Thyroid gland (tissue), 4 donors: ENCODE results near the gene OR10A5. TPM values are rescaled to one million over a fixed set of nuclear protein-coding genes. Genes with fewer than 3 reads are reported as not detected.

Experiments used
- DNase-seq, 2 donors: peaks; one replicate each; pipeline ENCODE4 v3.0.0-alpha.2; 2019
- H3K27ac ChIP-seq, 3 donors: fragments of 200-600 bp; sonication (generic); 1 replicate in 2 of 3; 2 replicates in 1 of 3; pipeline ENCODE4 v1.5.1; 2016 to 2019; ENCODE audit warnings: mild to moderate bottlenecking in 1 of 3, moderate library complexity in 1 of 3
- H3K27me3 ChIP-seq: fragments of 200-600 bp; sonication (generic); one replicate; pipeline ENCODE4 v1.5.1; 2019
- H3K36me3 ChIP-seq, 2 donors: fragments of 200-600 bp; sonication (generic); one replicate each; pipeline ENCODE4 v1.5.1; 2016 to 2019
- H3K4me1 ChIP-seq, 2 donors: fragments of 200-600 bp; sonication (generic); one replicate each; pipeline ENCODE4 v1.5.1; 2017 to 2019
- H3K4me3 ChIP-seq, 3 donors: fragments of 200-600 bp; sonication (generic); replicated peaks in 1 of 3; 1 replicate in 2 of 3; 2 replicates in 1 of 3; pipeline ENCODE4 v1.5.1; 2016; ENCODE audit warnings: mild to moderate bottlenecking in 1 of 3
- H3K9me3 ChIP-seq: fragments of 200-600 bp; sonication (generic); one replicate; pipeline ENCODE4 v1.5.1; 2017
- POLR2A ChIP-seq, 2 donors: fragments of 450-650 bp; IDR thresholded peaks; one replicate each; pipeline ENCODE4 v1.6.1; 2017; ENCODE audit warnings: antibody characterized with exemption in 2 of 2, mild to moderate bottlenecking in 2 of 2, moderate library complexity in 1 of 2
- WGBS, 2 donors: methylation state at CpG; one replicate each; pipeline ENCODE4 v1.1.5; 2017; 5-methylcytosine and 5-hydroxymethylcytosine counted together
- intact Hi-C: fragments of 100-400 bp; cut with DNase I; formaldehyde crosslinking; loops from one replicate; pipeline ENCODE4 v1.15.1; 2023
- total RNA-seq, 4 donors: library from RNA; depleted of rRNA; stranded (reverse); fragments of >200 nt; gene quantifications; one replicate each; pipeline ENCODE4 v1.2.3, GENCODE V29; 2016
- TF ChIP-seq, protein P1 (sequence below), 6 experiments: fragments of 200-600 bp in 3 of 6; fragments of 450-650 bp in 3 of 6; sonication (generic) in 3 of 6; IDR thresholded peaks; one replicate each; pipeline ENCODE4 v1.5.1; 2016 to 2019; ENCODE audit warnings: antibody characterized with exemption in 6 of 6, mild to moderate bottlenecking in 2 of 6, inconsistent platforms in 1 of 6, moderate library complexity in 1 of 6

Gene OR10A5
- total RNA-seq, 4 donors from 2014 or later, result not detected

DNA sequence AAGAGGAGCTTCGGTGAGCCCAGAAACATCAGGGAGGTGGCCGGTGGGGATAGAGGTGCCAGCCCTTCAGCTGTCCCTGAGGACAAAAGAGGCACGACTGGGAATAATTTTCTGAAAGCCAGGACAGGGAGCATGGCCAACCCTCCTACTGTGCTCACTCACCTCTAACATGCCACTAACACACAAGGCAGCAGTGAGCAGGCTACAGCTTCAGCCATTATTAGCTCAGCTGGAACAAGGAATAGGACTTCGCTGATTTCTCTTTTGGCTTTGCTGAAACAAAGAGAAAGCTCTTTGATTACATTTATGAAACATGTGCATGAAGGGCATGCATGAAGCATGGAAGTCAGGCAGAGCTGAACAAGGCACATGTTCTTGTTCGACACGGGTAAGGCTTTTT is 12.1 kb upstream of the OR10A5 start:
- Histone ChIP-seq H3K36me3 (no peaks in the 10 kb centered on the region), H3K27ac (no peak overlapping the region), H3K4me3 (no peak overlapping the region), H3K4me1 (no peaks in the 10 kb centered on the region), H3K27me3 (no peaks in the 10 kb centered on the region), H3K9me3 (no peaks in the 10 kb centered on the region)
- TF ChIP-seq POLR2A (IDR thresholded peaks at IDR 0.05), result no peak
- TF ChIP-seq, protein P1, sequence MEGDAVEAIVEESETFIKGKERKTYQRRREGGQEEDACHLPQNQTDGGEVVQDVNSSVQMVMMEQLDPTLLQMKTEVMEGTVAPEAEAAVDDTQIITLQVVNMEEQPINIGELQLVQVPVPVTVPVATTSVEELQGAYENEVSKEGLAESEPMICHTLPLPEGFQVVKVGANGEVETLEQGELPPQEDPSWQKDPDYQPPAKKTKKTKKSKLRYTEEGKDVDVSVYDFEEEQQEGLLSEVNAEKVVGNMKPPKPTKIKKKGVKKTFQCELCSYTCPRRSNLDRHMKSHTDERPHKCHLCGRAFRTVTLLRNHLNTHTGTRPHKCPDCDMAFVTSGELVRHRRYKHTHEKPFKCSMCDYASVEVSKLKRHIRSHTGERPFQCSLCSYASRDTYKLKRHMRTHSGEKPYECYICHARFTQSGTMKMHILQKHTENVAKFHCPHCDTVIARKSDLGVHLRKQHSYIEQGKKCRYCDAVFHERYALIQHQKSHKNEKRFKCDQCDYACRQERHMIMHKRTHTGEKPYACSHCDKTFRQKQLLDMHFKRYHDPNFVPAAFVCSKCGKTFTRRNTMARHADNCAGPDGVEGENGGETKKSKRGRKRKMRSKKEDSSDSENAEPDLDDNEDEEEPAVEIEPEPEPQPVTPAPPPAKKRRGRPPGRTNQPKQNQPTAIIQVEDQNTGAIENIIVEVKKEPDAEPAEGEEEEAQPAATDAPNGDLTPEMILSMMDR (IDR thresholded peaks at IDR 0.05), result no peak
- 74 to 78% methylated on average over 6 of the region's 6 CpGs for WGBS, 2 donors
- intact Hi-C loops, result no loop called here
- DNase-seq, result no peak

DNA sequence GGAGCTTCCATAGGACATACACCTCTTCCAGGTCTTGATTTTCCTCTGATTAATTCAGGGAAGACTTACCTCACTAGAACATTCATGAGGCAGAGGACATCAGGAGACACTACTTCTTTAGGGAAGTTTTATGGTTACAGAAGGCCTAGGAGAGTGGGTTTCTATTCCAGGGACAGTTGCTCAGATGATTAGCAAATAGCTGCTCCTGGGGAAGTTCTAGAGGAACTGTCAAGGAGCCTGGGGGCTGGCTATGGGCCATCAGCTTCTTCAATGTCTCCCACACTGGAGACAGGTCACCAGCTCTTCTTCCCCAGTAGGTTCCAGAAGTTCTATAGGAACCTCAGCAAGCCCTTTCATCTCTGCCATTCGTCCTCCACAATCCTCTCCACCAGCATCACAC is 11.5 kb upstream of the OR10A5 start:
- H3K4me1 ChIP-seq, result no peaks in the 10 kb centered on the region
- no peaks in the 10 kb centered on the region for H3K27me3 ChIP-seq
- no peak overlapping the region for H3K4me3 ChIP-seq
- intact Hi-C loops, result no loop called here
- no peak for DNase-seq
- H3K9me3 ChIP-seq, result no peaks in the 10 kb centered on the region
- H3K36me3 ChIP-seq, result no peaks in the 10 kb centered on the region
- TF ChIP-seq, protein P1 (IDR thresholded peaks at IDR 0.05), result no peak
- TF ChIP-seq POLR2A (IDR thresholded peaks at IDR 0.05), result no peak
- H3K27ac ChIP-seq, result no peak overlapping the region
- WGBS, 2 donors, result 77 to 78% methylated on average over 1 of the region's 1 CpG

DNA sequence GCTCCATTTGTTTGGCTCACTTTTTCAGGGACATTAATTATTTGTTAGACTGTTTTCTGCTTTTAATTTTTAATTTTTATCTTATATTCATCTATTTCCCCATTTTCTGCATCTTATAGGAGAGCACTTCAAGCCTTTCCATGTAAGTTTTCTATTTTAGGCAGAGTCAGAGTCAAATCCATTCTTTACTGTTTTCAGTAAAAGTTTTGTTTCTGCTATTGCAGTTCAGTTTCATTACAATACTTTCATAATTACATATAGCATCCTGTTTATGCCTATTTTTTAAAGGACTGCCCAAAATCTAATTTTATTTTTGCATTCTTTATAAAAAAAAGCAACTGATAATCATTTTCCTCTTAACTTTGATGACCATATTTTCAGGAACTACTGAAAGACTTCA is 3.8 kb upstream of the OR10A5 start:
- intact Hi-C loops, result no loop called here
- TF ChIP-seq POLR2A (IDR thresholded peaks at IDR 0.05), result no peak
- TF ChIP-seq, protein P1 (IDR thresholded peaks at IDR 0.05), result no peak
- Histone ChIP-seq H3K4me3 (no peak overlapping the region), H3K4me1 (no peaks in the 10 kb centered on the region), H3K27ac (no peak overlapping the region), H3K36me3 (no peaks in the 10 kb centered on the region), H3K27me3 (no peaks in the 10 kb centered on the region), H3K9me3 (no peaks in the 10 kb centered on the region)
- DNase-seq, result no peak

DNA sequence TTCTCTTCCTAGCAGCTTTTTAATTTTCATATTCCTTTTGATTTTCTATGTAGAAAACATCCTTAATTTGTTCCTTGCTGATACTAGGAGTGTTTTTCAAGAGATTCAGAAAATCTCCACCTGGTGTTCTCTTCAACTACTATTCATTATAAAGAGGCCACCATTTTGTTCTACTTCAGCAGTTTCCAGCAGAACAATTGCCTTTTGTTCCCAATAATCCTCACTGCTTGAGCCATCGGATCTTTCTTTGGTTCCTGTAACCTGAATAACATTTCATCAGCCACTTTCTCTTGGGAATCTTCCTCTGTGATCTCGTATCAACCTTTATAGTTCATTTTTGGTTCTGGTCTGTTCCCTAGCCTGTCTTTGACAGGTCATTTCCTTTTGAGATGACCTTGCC is 1.8 kb upstream of the OR10A5 start:
- DNase-seq, result no peak
- H3K36me3 ChIP-seq, result no peaks in the 10 kb centered on the region
- no peaks in the 10 kb centered on the region for H3K27me3 ChIP-seq
- no peaks in the 10 kb centered on the region for H3K4me1 ChIP-seq
- no peak overlapping the region for H3K4me3 ChIP-seq
- H3K9me3 ChIP-seq, result no peaks in the 10 kb centered on the region
- TF ChIP-seq, protein P1 (IDR thresholded peaks at IDR 0.05), result no peak
- TF ChIP-seq POLR2A (IDR thresholded peaks at IDR 0.05), result no peak
- intact Hi-C loops, result no loop called here
- H3K27ac ChIP-seq, result no peak overlapping the region
- 47 to 55% methylated on average over 2 of the region's 2 CpGs for WGBS, 2 donors

DNA sequence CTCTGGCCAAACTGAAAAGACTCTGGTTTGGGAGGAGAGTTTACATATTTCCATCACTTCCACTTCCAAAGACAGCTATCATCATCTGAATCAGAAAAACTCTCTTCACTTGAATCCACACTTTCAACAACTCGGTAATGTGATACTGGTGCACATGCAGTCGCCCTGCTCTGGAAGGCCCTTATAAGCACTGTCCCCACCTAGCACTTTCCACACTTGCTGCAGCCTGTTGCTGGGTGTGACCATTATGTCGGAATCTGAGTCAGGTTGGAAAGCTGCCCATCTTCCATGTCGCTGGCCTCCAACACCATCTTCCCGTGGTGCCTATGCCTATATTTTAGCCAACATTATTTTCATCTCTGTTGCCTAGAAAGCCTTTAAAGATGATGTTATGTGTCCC is 1.1 kb upstream of the OR10A5 start:
- no peaks in the 10 kb centered on the region for H3K36me3 ChIP-seq
- no peaks in the 10 kb centered on the region for H3K4me1 ChIP-seq
- no peak for TF ChIP-seq POLR2A (IDR thresholded peaks at IDR 0.05)
- TF ChIP-seq, protein P1 (IDR thresholded peaks at IDR 0.05), result no peak
- H3K27me3 ChIP-seq, result no peaks in the 10 kb centered on the region
- intact Hi-C loops, result no loop called here
- H3K9me3 ChIP-seq, result no peaks in the 10 kb centered on the region
- no peak overlapping the region for H3K4me3 ChIP-seq
- H3K27ac ChIP-seq, result no peak overlapping the region
- 86 to 89% methylated on average over 5 of the region's 5 CpGs for WGBS, 2 donors
- no peak for DNase-seq
